Right lung (tissue), 10 donors: Measurements from ENCODE around the gene BCR. TPM values are rescaled to one million over a fixed set of nuclear protein-coding genes. Genes with fewer than 3 reads are reported as not detected.
"Not testable (repeated sequence)": the region's sequence is repeated elsewhere in the genome, so short reads cannot be mapped to it uniquely, and the experiment has no call there.

Source experiments
- DNase-seq, 2 donors: peaks; one replicate each; pipeline ENCODE4 v3.0.0-alpha.2; 2013
- long read RNA-seq, 8 donors: transcript quantifications; one replicate each; lab custom pipeline, GENCODE V29; 2026
- polyA plus RNA-seq, 5 donors: library from polyadenylated mRNA; unstranded; fragments of 120-200 nt; gene quantifications; one replicate each; pipeline versions ENCODE4 v1.2.1 to v1.2.3, GENCODE V29; 2013; ENCODE audit warnings: inconsistent platforms in 1 of 5, low replicate concordance in 1 of 5; ENCODE audit not compliant: insufficient read length in 5 of 5, insufficient read depth in 1 of 5

Gene BCR
- 10 to 100 TPM; 36.6 to 46.3 (median 42.2) TPM for polyA plus RNA-seq
- long read RNA-seq, donor 1, full-length matches to known transcripts = 6 of 6 reads
- long read RNA-seq, donor 1, partial matches to known transcripts = 0 of 6 reads
- long read RNA-seq, donor 1, other reads (novel, unspliced or antisense) = 0 of 6 reads
- long read RNA-seq, donor 2, full-length matches to known transcripts = 1 of 1 reads
- long read RNA-seq, donor 2, partial matches to known transcripts = 0 of 1 reads
- long read RNA-seq, donor 2, other reads (novel, unspliced or antisense) = 0 of 1 reads
- long read RNA-seq, donor 3, full-length matches to known transcripts = 2 of 7 reads
- long read RNA-seq, donor 3, partial matches to known transcripts = 0 of 7 reads
- long read RNA-seq, donor 3, other reads (novel, unspliced or antisense) = 5 of 7 reads
- long read RNA-seq, donor 4, full-length matches to known transcripts = 1 of 1 reads
- long read RNA-seq, donor 4, partial matches to known transcripts = 0 of 1 reads
- long read RNA-seq, donor 4, other reads (novel, unspliced or antisense) = 0 of 1 reads
- long read RNA-seq, donor 5, partial matches to known transcripts = 0 of 1 reads
- long read RNA-seq, donor 5, other reads (novel, unspliced or antisense) = 0 of 1 reads
- long read RNA-seq, donor 6, full-length matches to known transcripts = 2 of 2 reads
- long read RNA-seq, donor 6, partial matches to known transcripts = 0 of 2 reads
- long read RNA-seq, donor 6, other reads (novel, unspliced or antisense) = 0 of 2 reads
- long read RNA-seq, donor 7, full-length matches to known transcripts = 2 of 2 reads
- long read RNA-seq, donor 7, partial matches to known transcripts = 0 of 2 reads
- long read RNA-seq, donor 7, other reads (novel, unspliced or antisense) = 0 of 2 reads
- long read RNA-seq, donor 8, full-length matches to known transcripts = 1 of 1 reads
- long read RNA-seq, donor 8, partial matches to known transcripts = 0 of 1 reads
- long read RNA-seq, donor 8, other reads (novel, unspliced or antisense) = 0 of 1 reads

DNA sequence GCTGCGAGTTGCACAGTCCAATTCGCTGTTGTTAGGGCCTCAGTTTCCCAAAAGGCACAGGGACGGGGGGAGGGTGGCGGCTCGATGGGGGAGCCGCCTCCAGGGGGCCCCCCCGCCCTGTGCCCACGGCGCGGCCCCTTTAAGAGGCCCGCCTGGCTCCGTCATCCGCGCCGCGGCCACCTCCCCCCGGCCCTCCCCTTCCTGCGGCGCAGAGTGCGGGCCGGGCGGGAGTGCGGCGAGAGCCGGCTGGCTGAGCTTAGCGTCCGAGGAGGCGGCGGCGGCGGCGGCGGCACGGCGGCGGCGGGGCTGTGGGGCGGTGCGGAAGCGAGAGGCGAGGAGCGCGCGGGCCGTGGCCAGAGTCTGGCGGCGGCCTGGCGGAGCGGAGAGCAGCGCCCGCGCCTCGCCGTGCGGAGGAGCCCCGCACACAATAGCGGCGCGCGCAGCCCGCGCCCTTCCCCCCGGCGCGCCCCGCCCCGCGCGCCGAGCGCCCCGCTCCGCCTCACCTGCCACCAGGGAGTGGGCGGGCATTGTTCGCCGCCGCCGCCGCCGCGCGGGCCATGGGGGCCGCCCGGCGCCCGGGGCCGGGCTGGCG is at the start of gene BCR:
Gene BCR (plus strand): TSS at position 209 of the 592 bp plus-strand sequence. CDS start 452 bp downstream, outside the sequence.
- DNase-seq = peak in 1 of 2 donors; percentile 67

DNA sequence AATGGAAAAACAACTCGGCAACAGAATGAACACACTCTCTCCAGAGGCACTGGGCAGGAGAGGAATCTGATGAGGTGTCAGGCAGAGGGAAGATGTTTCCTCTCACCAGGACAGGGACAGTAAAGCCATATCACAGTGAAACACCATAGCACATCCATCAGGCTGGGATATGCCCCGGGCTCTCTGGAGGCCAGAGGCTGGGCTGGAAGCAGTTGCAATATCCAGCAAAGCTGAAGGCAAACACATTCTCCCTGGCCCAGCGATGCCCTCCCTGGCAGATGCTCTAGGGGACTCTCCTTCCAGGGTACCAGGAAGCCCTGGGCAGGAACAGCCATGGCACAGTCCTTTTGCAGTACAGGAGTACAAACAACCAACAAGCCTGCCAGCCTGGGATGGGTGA is 49.6 kb upstream of the BCR start:
- DNase-seq = no peak

DNA sequence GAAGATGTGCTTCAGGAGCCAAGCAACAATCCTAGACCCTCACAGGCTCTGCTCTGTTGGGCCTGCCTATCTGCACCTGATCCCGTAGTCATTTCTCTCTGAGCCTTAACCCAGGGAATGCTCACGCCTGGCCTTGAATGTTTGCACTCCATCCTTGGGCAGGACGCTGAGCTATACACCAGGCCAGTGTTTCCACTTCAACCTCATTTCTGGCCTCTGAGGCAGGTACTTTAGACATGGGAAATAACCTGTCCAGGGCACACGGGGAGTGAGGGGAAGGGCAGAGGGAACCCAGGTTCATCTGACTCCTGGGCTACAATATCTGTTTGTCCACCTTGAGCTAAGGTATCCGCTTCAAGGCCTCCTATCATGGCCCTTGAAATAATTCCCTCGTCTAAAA is 48.4 kb upstream of the BCR start:
- no peak for DNase-seq

DNA sequence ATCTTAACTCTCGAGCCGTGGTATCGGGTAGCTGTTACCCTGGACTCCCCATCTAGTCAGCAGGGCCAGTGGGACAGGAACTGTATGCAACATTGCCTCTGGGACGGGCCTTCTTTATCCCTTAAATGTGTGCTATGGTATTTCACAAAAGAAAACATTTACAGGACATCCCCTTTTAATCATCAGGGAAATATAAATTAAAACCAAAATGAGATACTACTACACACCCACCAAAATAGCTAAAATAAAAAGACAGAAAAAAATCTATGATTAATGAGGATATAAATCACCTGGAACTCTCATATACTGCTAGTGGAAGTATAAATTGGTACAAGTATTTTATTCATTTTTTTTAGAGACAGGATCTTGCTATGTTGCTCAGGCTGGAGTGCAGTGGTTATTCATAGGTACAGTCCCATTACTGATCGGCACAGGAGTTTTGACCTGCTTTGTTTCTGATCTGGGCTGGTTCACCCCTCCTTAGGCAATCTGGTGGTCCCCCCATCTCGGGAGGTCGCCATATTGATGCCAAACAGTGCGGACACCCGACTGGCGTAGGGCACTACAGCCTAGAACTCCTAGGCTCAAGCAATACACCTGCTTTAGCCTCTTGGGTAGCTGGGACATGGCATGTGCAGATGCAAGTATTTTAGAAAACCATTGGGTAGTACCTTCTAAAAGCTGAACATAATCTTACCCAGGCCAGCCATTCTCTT is 47.8 kb upstream of the BCR start:
- DNase-seq = no peak

DNA sequence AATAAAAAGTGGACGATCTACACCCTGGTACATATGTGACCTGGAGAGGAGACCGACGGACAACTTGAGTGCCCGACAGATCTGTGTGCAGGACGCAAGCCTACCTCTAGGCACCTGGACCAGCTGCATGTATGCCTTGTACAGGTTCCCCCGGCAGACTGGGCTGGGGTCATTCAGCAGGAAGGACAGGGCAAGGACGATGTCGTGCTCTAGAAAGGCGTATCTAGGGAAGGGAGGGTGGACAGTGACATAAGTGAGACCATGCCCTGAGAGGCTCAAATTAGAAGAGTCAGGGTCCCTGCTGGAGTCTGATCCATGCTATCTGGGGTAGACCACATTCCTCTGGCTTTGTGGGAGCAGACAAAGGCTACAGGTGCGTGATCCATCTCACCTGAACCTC is 46.4 kb upstream of the BCR start:
- no peak for DNase-seq

DNA sequence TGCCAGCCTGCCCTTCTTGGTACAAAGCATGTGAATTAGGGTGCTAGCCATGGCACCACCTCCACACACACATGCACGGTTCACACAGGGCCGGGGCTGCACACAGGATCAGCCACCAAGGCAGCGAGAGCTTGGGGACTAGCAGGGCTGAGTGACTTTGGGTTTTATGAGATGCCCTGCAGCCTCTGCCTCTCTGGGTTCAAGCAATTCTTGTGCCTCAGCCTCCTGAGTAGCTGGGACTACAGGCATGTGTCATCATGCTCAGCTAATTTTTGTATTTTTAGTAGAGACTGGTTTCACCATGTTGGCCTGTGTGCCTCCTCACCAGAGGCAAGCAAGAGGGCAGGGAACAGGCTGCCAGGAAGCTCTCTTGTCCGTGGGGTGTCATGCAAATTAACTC is 43.3 kb upstream of the BCR start:
- not testable (repeated sequence) for DNase-seq

DNA sequence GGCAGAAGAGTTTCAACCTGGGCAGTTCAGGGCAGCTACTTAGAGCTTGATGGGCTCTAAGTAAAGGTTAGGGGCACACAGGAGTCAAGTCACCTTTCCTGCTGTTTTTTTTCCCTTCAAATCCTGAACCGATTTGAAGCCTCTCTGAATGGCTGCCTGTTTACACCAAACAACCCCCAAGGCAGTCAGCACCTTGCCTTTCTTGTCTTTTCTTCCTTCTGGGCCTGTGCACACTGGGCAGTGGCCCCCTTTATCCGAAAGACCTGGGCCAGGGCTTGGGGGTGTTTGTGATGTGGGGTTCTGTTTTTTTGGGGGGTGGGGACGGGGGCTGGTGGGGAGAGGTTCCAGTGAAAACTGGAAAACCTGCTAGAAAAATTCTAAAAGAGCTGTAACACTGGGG is 42.8 kb upstream of the BCR start:
- DNase-seq = no peak

DNA sequence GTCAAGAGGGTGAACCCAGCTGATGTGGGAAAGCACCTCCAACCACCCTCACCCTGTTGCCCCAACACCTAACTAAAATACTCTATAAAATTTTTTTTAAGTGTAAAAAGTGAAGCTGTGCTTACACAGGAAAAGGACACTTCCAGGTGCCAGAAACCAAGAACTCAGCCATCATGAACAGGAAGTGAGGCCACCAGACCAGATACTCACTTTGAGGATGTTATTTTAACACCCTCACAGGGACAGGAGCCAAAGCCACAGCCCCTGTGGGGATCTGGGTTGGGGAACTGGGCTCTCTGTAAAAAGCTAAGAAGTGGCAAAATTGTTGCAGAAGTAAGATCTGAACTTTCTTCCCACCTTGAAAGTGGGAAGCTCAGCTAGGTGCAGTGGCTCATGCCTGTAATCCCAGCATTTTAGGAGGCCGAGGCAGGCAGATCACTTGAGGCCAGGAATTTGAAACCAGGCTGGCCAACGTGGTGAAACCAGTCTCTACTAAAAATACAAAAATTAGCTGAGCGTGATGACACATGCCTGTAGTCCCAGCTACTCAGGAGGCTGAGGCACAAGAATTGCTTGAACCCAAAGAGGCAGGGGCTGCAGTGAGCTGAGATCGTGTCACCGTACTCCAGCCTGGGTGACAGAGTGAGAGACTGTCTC is 42.3 kb upstream of the BCR start:
- no peak for DNase-seq

DNA sequence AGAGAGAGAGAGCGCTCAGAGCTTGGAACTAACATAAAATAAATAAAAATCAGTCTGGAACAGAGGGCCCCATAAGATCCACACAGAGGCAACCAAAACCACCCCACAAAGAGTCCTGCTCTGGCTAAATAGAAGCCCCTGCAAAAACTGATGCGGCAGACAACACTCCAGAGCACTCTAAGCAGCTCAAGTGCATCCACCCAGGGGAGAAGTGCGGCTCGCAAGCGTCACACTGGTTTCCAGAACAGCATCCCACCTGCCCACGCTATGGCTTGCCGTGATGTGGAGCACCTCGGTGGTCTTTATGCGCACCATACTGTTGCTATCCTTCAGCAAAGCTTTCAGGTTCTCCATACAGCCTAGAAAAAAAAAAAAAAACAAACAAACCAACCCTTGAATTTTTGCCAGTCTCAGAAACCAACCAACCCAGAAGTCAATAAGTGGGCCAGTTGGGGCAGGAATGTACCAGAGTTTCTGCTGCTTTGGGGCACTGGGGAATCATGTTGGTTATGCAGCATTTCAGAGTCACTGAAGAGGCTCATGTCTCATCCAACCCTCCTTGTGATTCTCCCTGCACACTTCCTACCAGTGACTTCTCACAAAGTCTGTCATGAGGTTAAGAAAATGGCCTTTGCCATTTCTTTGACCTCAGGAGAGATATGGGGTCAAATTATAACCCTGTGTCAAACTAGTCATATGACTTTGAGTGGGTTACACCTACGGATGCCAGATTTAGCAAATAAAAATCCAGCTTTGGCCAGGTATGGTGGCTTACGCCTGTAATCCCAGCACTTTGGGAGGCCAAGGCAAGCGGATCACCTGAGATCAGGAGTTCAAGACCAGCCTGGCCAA is 41.5 kb upstream of the BCR start:
- no peak for DNase-seq

DNA sequence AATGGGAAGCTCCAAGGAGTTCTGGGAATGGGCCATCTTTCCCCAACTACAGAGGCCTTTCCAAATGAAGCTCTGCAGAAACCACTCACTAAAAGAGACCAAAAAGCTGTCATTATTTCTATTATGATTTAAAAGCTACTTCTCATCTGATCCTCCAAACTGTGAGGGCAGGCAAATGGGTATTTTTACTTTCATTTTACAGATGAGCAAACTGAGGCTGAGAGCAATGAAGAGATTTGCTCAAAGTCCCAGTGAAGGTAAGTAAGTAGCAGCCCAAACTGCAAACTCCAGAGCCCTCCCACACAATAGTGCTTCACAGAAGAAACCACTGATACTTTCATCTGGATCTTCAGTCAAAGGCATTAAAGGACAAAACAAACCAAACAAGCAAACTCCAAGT is 39.9 kb upstream of the BCR start:
- DNase-seq = no peak

DNA sequence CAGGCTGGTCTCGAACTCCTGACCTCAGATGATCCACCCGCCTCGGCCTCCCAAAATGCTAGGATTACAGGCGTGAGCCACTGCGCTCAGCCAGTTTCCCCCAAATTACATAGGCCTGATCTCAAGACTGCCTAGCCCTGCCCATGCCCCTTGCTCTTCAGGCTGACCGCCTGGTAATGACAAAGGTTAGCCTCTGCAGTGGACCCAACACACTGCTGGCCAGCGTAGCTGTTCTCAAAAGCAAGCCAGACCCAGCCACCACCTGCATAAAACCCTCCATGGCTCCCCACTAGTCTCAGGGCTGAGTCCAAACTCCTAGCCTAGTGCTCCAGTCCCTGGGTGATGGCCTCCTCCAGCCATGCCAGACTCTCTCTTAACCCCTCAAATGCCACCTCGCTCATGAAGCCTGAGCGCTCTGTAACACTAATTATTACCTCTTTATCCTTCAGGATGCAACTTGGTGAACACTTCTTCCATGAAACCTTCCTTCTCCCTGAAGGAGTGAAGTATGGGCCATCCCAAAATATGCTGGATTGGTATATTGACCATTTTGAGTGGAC is 37.7 kb upstream of the BCR start:
- no peak for DNase-seq

DNA sequence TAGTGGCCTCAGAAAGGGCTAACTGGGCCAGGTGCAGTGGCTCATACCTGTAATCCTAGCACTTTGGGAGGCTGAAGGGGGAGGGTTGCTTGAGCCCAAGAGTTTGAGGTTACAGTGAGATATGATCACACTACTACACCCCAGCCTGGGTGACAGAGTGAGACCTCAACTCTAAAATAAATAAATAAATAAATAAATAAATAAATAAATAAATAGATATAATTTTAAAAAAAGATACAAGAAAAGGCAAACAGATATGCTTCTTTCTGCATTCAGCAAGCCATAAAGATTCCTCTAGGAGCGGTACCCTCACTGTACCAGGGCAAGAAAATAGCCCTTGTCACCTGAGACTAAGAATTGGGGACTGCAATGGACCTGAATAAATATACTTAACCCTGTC is 37.2 kb upstream of the BCR start:
- no peak for DNase-seq

DNA sequence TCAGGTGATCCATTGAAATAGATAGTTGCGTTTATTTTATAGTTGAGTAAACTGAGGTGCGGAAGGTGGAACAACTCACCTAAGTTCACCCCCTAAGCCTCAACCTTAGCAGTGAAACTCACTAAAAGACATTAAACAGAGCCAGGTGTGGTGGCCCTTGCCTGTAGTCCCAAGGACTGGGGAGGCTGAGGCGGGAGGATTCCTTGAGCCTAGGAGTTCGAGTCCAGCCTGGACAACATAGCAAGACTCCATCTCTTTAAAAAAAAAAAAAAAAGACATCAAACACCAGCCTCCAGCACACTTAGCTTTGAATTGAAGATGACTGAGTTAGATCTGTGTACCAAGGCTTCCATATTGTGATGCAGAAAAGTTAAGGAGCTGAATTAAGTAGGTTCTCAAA is 35.9 kb upstream of the BCR start:
- no peak for DNase-seq

DNA sequence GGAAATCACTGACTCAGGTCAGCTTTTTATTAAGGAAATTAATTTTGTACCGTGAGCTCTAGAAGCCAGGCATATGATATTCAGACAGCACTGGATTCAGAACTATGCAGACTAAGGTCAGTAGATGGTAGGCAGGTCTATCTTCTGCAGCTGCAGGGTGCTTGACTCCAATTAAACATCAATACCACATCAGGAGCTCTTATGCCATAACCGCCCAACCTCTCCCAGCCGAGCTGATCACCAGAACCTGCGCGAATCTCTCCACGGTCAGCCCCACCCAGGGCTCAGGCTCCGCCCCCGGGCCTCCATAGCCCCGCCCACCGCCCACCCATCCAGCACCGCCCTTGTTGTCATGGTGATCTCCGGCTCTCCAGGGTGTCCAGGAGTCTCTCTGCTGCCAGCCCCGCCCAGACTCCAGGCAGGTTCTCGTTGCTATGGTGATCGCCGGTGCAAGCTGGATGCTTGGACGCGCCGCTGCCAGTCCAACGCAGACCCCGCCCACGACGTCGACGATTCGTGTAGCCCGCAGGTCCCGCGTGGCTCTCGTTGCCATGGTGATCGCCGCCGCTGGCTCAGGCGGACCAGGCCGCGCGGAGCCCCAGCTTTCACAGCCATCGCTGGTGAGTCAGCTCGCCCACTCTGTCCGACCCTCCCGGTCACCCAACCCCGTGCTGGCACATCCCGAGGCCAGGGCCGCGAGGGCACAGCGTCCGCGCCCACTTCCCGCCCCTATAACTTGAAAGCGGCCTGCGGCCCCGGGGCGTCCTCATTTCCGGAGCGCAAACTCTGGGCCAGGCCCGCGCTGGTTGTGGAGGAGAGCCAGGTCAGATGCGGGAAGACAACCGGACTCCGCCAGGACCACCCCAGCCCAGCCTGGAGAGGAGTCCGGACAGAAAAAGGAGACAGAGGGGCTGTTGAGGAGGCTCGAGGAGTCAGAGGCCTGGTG is 35.1 kb upstream of the BCR start, which contains the start of gene RAB36:
Gene RAB36 (plus strand): TSS at position 546 of the 946 bp plus-strand sequence. CDS start 1,140 bp downstream, outside the sequence.
- peak; percentile 92 to 93 for DNase-seq

DNA sequence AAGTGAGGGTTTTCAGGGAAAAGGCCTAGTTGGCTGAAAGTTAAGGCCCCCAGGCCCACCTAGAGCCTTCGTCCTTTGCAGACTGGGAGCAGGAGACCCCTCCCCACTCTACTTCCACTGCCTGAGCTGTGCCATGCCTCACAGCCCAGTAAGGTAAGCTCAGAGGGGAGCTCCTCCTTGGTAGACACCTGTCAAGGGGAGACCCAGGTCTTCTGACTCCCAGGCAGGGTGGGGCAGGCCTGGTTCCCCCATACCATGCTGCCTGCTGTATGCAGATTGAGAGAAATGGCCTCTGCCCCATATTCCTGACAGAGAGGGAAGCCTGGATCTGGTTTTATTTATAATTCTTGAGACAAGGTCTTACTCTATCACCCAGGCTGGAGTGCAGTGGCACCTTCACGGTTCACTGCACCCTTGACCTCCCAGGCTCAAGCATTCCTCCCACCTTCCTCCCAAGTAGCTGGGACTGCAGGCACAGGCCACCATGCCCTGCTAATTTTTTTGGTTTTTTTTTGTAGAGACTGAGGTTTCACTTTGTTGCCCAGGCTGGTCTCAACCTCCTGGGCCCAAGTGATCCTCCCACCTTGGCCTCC is 34.3 kb upstream of the BCR start:
- DNase-seq = no peak

DNA sequence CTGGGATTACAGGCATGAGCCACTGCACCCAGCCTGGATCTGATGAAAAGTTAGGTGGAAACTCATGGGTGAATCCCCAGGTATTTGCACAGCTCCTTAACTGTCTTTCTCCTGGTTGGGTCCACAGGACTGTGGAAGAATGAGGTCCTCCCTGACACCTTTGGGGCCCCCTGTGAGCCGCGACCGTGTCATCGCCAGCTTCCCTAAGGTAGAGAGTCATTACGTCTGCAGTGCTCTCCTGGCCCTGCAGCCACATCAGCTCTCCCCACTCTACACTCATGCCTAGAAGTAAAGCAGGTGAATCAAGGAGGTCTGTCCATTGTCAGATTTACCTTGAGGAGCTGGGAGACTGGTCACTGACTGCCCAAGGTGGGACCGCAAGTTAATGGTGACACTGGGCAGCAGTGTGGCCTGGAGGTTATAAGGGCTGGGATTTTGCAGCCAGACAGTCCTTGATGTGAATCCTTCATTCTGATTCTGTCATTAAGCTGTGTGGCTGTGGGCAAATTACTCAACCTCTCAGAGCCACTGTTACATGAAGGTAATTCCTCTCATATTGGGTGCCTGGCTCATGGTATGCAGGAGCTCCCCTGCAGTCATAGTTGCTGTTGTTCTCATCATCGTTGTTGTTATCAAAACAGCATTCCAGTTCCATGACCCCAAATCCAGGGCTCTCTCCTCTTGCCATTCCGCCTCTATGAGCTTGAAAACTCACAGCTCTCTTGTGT is 33.7 kb upstream of the BCR start:
- DNase-seq = no peak
